Measurements from ENCODE around the gene TMEM161A.
"Not testable (repeated sequence)": the region's sequence is repeated elsewhere in the genome, so short reads cannot be mapped to it uniquely, and the experiment has no call there.

The TMEM161A gene

GRCh38 chr19:19123386-19123785, 14.9 kb downstream of the TMEM161A start:
- FAIRE-seq: no peak

GRCh38 chr19:19122902-19123301, 15.4 kb downstream of the TMEM161A start:
- DNase-seq (ENCODE audit: insufficient read length, low spot score) (no peak), FAIRE-seq (no peak)

More at GRCh38 chr19:19123386-19123785, 14.9 kb downstream of the TMEM161A start:
- DNase-seq (ENCODE audit: insufficient read length, low spot score): no peak

- FAIRE-seq: no peak
- no peak for DNase-seq (ENCODE audit: insufficient read length, low spot score)
These were observed 16.9 kb downstream of the TMEM161A start for GRCh38 chr19:19121371-19121770.

- FAIRE-seq (peak; percentile 4), DNase-seq (ENCODE audit: insufficient read length, low spot score) (no peak)
These were observed 17.7 kb downstream of the TMEM161A start for GRCh38 chr19:19120308-19121231.

GRCh38 chr19:19119325-19120237, 18.7 kb downstream of the TMEM161A start:
- DNase-seq (ENCODE audit: insufficient read length, low spot score) (no peak), FAIRE-seq (no peak)

- DNase-seq (ENCODE audit: insufficient read length, low spot score) (no peak), FAIRE-seq (no peak)
These were observed 22.3 kb downstream of the TMEM161A start for GRCh38 chr19:19115954-19116353.

GRCh38 chr19:19113040-19113626, 25.1 kb downstream of the TMEM161A start:
- no peak for FAIRE-seq
- peak; percentile 37 for DNase-seq (ENCODE audit: insufficient read length, low spot score)

- no peak for FAIRE-seq
- no peak for DNase-seq (ENCODE audit: insufficient read length, low spot score)
These were observed 26.2 kb downstream of the TMEM161A start for GRCh38 chr19:19111967-19112580.

GRCh38 chr19:19111136-19111835, 27.0 kb downstream of the TMEM161A start:
- FAIRE-seq (no peak), DNase-seq (ENCODE audit: insufficient read length, low spot score) (no peak)

- DNase-seq (ENCODE audit: insufficient read length, low spot score): no peak
- FAIRE-seq: no peak
These were observed 27.7 kb downstream of the TMEM161A start for GRCh38 chr19:19110410-19111135.

- no peak for FAIRE-seq
- no peak for DNase-seq (ENCODE audit: insufficient read length, low spot score)
These were observed 28.7 kb downstream of the TMEM161A start for GRCh38 chr19:19109601-19110000.

GRCh38 chr19:19107654-19108053, 30.6 kb downstream of the TMEM161A start:
- FAIRE-seq: no peak
- no peak for DNase-seq (ENCODE audit: insufficient read length, low spot score)

GRCh38 chr19:19106938-19107337, 31.3 kb downstream of the TMEM161A start:
- FAIRE-seq: not testable (repeated sequence)

GRCh38 chr19:19106056-19106551, 32.2 kb downstream of the TMEM161A start:
- no peak for FAIRE-seq
- DNase-seq (ENCODE audit: insufficient read length, low spot score): no peak

More at GRCh38 chr19:19106938-19107337, 31.3 kb downstream of the TMEM161A start:
- DNase-seq (ENCODE audit: insufficient read length, low spot score): not testable (repeated sequence)

- FAIRE-seq (no peak), DNase-seq (ENCODE audit: insufficient read length, low spot score) (no peak)
These were observed 32.8 kb downstream of the TMEM161A start for GRCh38 chr19:19105365-19106055.

GRCh38 chr19:19103167-19103566, 35.1 kb downstream of the TMEM161A start:
- DNase-seq (ENCODE audit: insufficient read length, low spot score): no peak
- no peak for FAIRE-seq

GRCh38 chr19:19102566-19102965, 35.7 kb downstream of the TMEM161A start:
- not testable (repeated sequence) for DNase-seq (ENCODE audit: insufficient read length, low spot score); FAIRE-seq

GRCh38 chr19:19101540-19101939, 36.7 kb downstream of the TMEM161A start:
- no peak for DNase-seq (ENCODE audit: insufficient read length, low spot score)
- FAIRE-seq: no peak
